Muscle of leg (tissue), 11 donors: ENCODE data around the gene ALOX5. TPM values are rescaled to one million over a fixed set of nuclear protein-coding genes. Genes with fewer than 3 reads are reported as not detected.

Source experiments
- DNase-seq: peaks from one replicate; pipeline ENCODE4 v3.0.0; 2013
- H3K27ac ChIP-seq: one replicate; pipeline ENCODE4 v1.5.1; 2013; ENCODE audit warnings: mild to moderate bottlenecking, low read length, control low read depth
- H3K27me3 ChIP-seq: one replicate; pipeline ENCODE4 v1.6.1; 2013; ENCODE audit warnings: low read length; ENCODE audit not compliant: control insufficient read depth, insufficient read depth
- H3K36me3 ChIP-seq: one replicate; pipeline ENCODE4 v1.6.1; 2013; ENCODE audit warnings: low read length; ENCODE audit not compliant: control insufficient read depth, insufficient read depth
- H3K4me1 ChIP-seq: one replicate; pipeline ENCODE4 v1.6.1; 2013; ENCODE audit warnings: low read length; ENCODE audit not compliant: control insufficient read depth, insufficient read depth
- H3K4me3 ChIP-seq: one replicate; pipeline ENCODE4 v1.5.1; 2013; ENCODE audit warnings: low read length, control low read depth
- H3K9me3 ChIP-seq: replicated peaks from 2 replicates; pipeline ENCODE4 v1.6.1; 2013; ENCODE audit warnings: low read depth, low read length; ENCODE audit not compliant: control insufficient read depth
- WGBS: methylation state at CpG from one replicate; pipeline ENCODE4 v1.1.5; 2013; ENCODE audit warnings: missing lambda C conversion rate; ENCODE audit not compliant: insufficient coverage; 5-methylcytosine and 5-hydroxymethylcytosine counted together
- polyA plus RNA-seq, 8 donors: library from polyadenylated mRNA; unstranded; fragments of 120-200 nt; gene quantifications; one replicate each; pipeline versions ENCODE4 v1.2.1 to v1.2.3, GENCODE V29; 2013; ENCODE audit warnings: inconsistent platforms in 1 of 8, low replicate concordance in 1 of 8; ENCODE audit not compliant: insufficient read length in 8 of 8, insufficient read depth in 1 of 8
- total RNA-seq: library from RNA; stranded (reverse); fragments of 120-200 nt; gene quantifications from one replicate; pipeline ENCODE4 v1.2.4, GENCODE V29; 2013

ALOX5 gene
- total and polyA plus RNA-seq, 9 donors = 0.58 to 1.9 (median 1.2) TPM

DNA sequence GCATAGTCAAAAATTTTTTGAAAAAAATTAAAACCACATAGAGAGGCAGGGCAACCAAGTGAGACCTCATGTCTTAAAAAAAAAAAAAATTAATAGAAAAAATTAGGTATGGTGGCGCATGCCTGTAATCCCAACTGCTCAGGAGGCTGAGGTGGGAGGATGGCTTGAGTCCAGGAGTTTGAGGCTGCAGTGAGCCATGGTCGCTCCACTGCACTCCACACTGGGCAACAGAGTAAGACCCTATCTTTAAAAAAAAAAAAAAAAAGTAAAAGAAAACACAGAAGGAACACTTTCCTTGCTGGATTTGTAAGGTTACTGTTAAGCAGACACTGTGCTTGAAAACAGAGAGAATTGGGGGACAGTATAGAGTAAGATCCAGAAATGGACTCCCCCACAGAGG is 58.1 kb downstream of the ALOX5 start:
- WGBS = no CpG with 5 or more reads among the region's 2 CpGs
- H3K27ac ChIP-seq = no peak overlapping the region

DNA sequence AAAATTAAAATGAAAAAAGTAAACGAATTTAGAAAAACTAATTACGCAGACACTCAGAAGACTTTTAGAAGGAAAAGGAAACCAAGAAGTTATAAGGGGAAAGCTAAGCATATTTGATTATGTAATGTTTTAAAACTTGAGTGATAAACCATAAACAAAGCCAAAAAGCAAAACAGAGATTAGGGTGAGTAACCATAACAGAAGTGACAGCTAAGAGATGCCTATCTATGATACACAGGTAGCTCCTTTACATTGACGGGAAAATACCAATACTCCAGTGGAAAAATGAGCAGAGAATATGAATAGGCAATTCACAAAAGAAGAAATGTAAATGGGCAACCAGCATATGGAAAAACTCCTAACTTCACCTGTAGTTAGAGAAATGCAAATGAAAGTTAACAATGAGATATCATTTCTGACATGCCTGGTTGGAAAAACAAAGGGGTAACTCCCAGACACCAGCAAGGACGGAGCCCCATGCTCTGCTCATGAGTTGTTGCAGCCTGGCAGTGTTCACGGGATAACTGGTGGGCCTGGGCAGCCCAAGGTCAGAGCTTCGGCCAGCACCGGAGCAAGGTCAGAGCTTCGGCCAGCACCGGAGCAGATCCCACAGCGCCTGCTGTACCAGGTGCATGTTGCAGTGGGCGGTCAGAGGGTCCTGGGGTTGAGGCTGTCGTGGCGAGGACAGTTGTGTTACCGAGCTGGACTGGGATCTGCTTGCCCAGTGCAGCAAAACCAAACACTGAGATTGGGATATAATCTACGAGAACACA is 58.9 kb downstream of the ALOX5 start:
- peaks cover 8% of the 10 kb centered on the region for H3K27me3 ChIP-seq
- peaks cover 10% of the 10 kb centered on the region for H3K4me1 ChIP-seq
- DNase-seq = no peak
- H3K27ac ChIP-seq = no peak overlapping the region
- H3K36me3 ChIP-seq = no peaks in the 10 kb centered on the region
- H3K9me3 ChIP-seq = no peaks in the 10 kb centered on the region
- WGBS = 84% methylated on average over 12 of the region's 15 CpGs
- H3K4me3 ChIP-seq = no peak overlapping the region

More for the DNA sequence above, 58.1 kb downstream of the ALOX5 start:
- no peak overlapping the region for H3K4me3 ChIP-seq
- peaks cover 18% of the 10 kb centered on the region for H3K4me1 ChIP-seq
- DNase-seq = no peak
- H3K9me3 ChIP-seq = no peaks in the 10 kb centered on the region
- H3K27me3 ChIP-seq = peaks cover 15% of the 10 kb centered on the region
- no peaks in the 10 kb centered on the region for H3K36me3 ChIP-seq

- Histone ChIP-seq H3K4me3 (no peak overlapping the region), H3K36me3 (no peaks in the 10 kb centered on the region), H3K27ac (no peak overlapping the region), H3K27me3 (peaks cover 4% of the 10 kb centered on the region), H3K4me1 (peaks cover 3% of the 10 kb centered on the region), H3K9me3 (no peaks in the 10 kb centered on the region)
- DNase-seq = no peak
- WGBS = 66% methylated on average over 4 of the region's 8 CpGs
Observed at GRCh38 chr10:45433716-45434469, 59.9 kb downstream of the ALOX5 start.

DNA sequence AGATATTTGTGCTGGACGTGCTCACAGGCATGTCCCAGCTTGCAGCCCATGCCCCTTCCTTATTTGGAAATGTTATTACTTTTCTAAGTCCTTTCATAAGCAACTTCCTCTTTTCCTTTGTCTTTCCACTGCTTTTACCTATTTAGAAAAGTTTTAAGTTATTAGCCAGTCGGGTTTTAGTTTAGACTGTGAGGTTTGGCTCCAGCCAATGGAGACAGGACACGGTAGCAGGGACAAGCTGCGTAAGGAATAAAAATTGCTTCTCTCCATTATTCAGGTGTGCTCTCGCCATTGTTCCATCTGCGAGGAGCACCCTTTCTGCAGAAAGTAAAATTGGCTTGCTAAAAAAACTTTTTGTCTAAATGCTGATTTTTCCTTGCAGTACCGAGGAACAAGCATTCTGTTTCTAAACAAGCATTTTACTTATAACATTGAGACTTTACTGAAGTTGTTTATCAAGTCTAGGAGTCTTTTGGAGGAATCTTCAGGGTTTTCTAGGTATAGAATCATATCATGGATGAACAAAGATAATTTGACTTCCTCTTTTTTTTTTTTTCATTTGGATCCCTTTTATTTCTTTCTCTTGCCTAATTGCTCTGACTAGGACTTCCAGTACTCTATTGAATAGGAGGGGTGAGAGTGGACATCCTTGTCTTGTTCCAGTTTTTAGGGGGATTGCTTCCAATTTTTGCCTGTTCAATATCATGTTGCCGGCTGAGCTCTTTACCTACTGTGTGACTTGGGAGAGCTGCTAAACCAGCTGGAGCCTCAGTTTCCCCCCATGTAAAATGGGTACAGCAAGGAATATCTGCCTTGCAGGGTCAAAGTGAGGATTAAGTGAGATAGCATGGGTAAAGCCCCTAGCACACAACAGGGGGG is 63.8 kb downstream of the ALOX5 start:
- no peak for DNase-seq
- Histone ChIP-seq H3K4me3 (no peak overlapping the region), H3K27me3 (peaks cover 3% of the 10 kb centered on the region), H3K4me1 (peaks cover 2% of the 10 kb centered on the region), H3K27ac (no peak overlapping the region), H3K9me3 (no peaks in the 10 kb centered on the region), H3K36me3 (no peaks in the 10 kb centered on the region)
- 71% methylated on average over 4 of the region's 8 CpGs for WGBS

GRCh38 chr10:45438466-45439090 is 64.6 kb downstream of the ALOX5 start:
- Histone ChIP-seq H3K9me3 (no peaks in the 10 kb centered on the region), H3K36me3 (no peaks in the 10 kb centered on the region), H3K27me3 (peaks cover 3% of the 10 kb centered on the region)

GRCh38 chr10:45439365-45439764 is 65.3 kb downstream of the ALOX5 start:
- Histone ChIP-seq H3K27me3 (peaks cover 3% of the 10 kb centered on the region), H3K4me1 (peaks cover 2% of the 10 kb centered on the region), H3K9me3 (no peaks in the 10 kb centered on the region), H3K4me3 (no peak overlapping the region), H3K36me3 (no peaks in the 10 kb centered on the region), H3K27ac (no peak overlapping the region)
- no peak for DNase-seq
- WGBS = 78% methylated on average over 4 of the region's 6 CpGs

More at GRCh38 chr10:45438466-45439090, 64.6 kb downstream of the ALOX5 start:
- Histone ChIP-seq H3K4me1 (peaks cover 2% of the 10 kb centered on the region), H3K4me3 (no peak overlapping the region), H3K27ac (no peak overlapping the region)
- DNase-seq = no peak
- 61% methylated on average over 4 of the region's 5 CpGs for WGBS

DNA sequence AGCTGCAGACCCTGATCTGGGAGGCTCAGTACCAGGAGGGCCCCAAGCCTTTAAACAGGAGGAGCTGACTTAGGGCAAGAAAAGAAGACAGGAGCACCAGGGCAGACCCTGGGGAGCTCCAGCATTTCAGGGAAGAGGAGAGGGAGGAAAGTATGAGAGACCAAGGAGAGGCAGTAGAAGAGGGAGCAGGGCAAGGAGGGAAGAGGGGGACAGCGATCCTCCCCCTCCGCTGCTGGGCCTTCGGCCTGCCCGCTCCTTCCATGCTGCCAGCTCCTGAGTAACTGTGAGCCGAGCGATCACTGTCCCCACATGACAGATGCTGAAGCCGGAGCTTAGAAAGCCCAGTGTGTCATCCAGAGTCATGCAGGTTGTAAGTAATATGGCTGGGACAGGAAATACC is 65.9 kb downstream of the ALOX5 start:
- no peaks in the 10 kb centered on the region for H3K9me3 ChIP-seq
- no peaks in the 10 kb centered on the region for H3K36me3 ChIP-seq
- H3K27me3 ChIP-seq = peaks cover 3% of the 10 kb centered on the region
- no peak overlapping the region for H3K4me3 ChIP-seq
- no peak overlapping the region for H3K27ac ChIP-seq
- no peak for DNase-seq
- H3K4me1 ChIP-seq = peaks cover 5% of the 10 kb centered on the region
- 32% methylated on average over 4 of the region's 7 CpGs for WGBS

GRCh38 chr10:45440511-45441062 is 66.6 kb downstream of the ALOX5 start:
- no peak overlapping the region for H3K27ac ChIP-seq
- peaks cover 3% of the 10 kb centered on the region for H3K27me3 ChIP-seq
- H3K4me3 ChIP-seq = no peak overlapping the region
- peaks cover 12% of the 10 kb centered on the region for H3K4me1 ChIP-seq
- DNase-seq = no peak
- no peaks in the 10 kb centered on the region for H3K9me3 ChIP-seq
- WGBS = 76% methylated on average over 12 of the region's 13 CpGs
- no peaks in the 10 kb centered on the region for H3K36me3 ChIP-seq

- 85% methylated on average over 12 of the region's 13 CpGs for WGBS
- no peak for DNase-seq
- peaks cover 19% of the 10 kb centered on the region for H3K4me1 ChIP-seq
- no peaks in the 10 kb centered on the region for H3K9me3 ChIP-seq
- peaks cover 3% of the 10 kb centered on the region for H3K27me3 ChIP-seq
- no peaks in the 10 kb centered on the region for H3K36me3 ChIP-seq
- H3K27ac ChIP-seq = no peak overlapping the region
- H3K4me3 ChIP-seq = no peak overlapping the region
Observed at GRCh38 chr10:45441239-45442190, 67.5 kb downstream of the ALOX5 start.
